Thyroid gland (tissue), 4 donors: ENCODE data around the gene RPL28. TPM values are rescaled to one million over a fixed set of nuclear protein-coding genes. Genes with fewer than 3 reads are reported as not detected.

Source experiments
- DNase-seq, 2 donors: peaks; one replicate each; pipeline ENCODE4 v3.0.0-alpha.2; 2019
- H3K27ac ChIP-seq, 3 donors: fragments of 200-600 bp; sonication (generic); 1 replicate in 2 of 3; 2 replicates in 1 of 3; pipeline ENCODE4 v1.5.1; 2016 to 2019; ENCODE audit warnings: mild to moderate bottlenecking in 1 of 3, moderate library complexity in 1 of 3
- H3K27me3 ChIP-seq: fragments of 200-600 bp; sonication (generic); one replicate; pipeline ENCODE4 v1.5.1; 2019
- H3K36me3 ChIP-seq, 2 donors: fragments of 200-600 bp; sonication (generic); one replicate each; pipeline ENCODE4 v1.5.1; 2016 to 2019
- H3K4me1 ChIP-seq, 2 donors: fragments of 200-600 bp; sonication (generic); one replicate each; pipeline ENCODE4 v1.5.1; 2017 to 2019
- H3K4me3 ChIP-seq, 3 donors: fragments of 200-600 bp; sonication (generic); replicated peaks in 1 of 3; 1 replicate in 2 of 3; 2 replicates in 1 of 3; pipeline ENCODE4 v1.5.1; 2016; ENCODE audit warnings: mild to moderate bottlenecking in 1 of 3
- H3K9me3 ChIP-seq: fragments of 200-600 bp; sonication (generic); one replicate; pipeline ENCODE4 v1.5.1; 2017
- POLR2A ChIP-seq, 2 donors: fragments of 450-650 bp; IDR thresholded peaks; one replicate each; pipeline ENCODE4 v1.6.1; 2017; ENCODE audit warnings: antibody characterized with exemption in 2 of 2, mild to moderate bottlenecking in 2 of 2, moderate library complexity in 1 of 2
- whole genome bisulfite sequencing, 2 donors: methylation state at CpG; one replicate each; pipeline ENCODE4 v1.1.5; 2017; 5-methylcytosine and 5-hydroxymethylcytosine counted together
- intact Hi-C: fragments of 100-400 bp; cut with DNase I; formaldehyde crosslinking; loops from one replicate; pipeline ENCODE4 v1.15.1; 2023
- total RNA-seq, 4 donors: library from RNA; depleted of rRNA; stranded (reverse); fragments of >200 nt; gene quantifications; one replicate each; pipeline ENCODE4 v1.2.3, GENCODE V29; 2016
- TF ChIP-seq, protein P1 (sequence below), 6 experiments: fragments of 200-600 bp in 3 of 6; fragments of 450-650 bp in 3 of 6; sonication (generic) in 3 of 6; IDR thresholded peaks; one replicate each; pipeline ENCODE4 v1.5.1; 2016 to 2019; ENCODE audit warnings: antibody characterized with exemption in 6 of 6, mild to moderate bottlenecking in 2 of 6, inconsistent platforms in 1 of 6, moderate library complexity in 1 of 6

Gene RPL28
- total RNA-seq, 4 donors from 2014 or later, result 156 to 404 (median 205) TPM

DNA sequence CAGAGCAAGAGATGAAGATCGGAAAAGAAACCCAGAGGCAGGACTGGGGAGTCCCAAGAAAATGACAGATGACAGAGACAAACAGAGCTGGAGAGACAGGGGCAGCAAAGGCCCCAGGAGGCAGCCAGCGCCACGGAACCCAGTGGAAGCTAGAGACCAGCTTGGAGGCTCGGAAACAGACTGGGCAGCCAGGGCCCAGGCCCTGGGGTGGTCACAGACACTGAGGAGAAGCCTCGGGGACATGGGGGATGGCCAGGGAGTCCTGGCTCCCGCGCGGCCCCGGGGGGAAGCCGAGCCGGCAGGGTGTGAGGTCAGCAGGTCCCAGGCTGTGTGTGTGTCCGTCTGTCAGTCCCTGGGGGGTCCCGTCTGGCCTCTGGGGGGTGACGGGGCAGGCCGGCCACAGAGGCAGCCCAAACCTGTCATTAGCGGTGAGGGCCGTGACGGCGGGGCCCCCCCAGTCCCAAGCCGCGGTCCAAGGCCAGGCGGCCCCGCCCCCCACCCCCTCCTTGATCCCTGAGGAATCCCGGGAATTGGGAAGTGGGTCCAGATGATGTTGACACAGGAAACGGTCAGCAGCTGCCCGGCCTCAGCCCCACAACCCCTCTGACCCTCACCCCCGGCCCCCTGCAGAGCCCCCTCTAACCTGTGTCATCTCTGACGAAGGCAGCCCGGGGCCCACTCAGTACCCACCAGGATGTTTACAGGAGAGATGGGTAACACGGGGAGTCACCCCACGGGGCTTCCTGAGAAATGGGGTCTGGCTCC is 11.6 kb upstream of the RPL28 start:
- no peak for DNase-seq
- intact Hi-C loops, result no loop called here
- H3K27me3 ChIP-seq, result peaks cover 41% of the 10 kb centered on the region
- no peak overlapping the region for H3K4me3 ChIP-seq
- WGBS, 2 donors, result 10 to 11% methylated on average over 14 to 16 of the region's 31 CpGs
- H3K36me3 ChIP-seq, result no peaks in the 10 kb centered on the region
- peaks cover 0 to 14% of the 10 kb centered on the region in 2 donors for H3K4me1 ChIP-seq
- no peaks in the 10 kb centered on the region for H3K9me3 ChIP-seq
- no peak overlapping the region for H3K27ac ChIP-seq
- TF ChIP-seq POLR2A (IDR thresholded peaks at IDR 0.05), result no peak
- TF ChIP-seq, protein P1, sequence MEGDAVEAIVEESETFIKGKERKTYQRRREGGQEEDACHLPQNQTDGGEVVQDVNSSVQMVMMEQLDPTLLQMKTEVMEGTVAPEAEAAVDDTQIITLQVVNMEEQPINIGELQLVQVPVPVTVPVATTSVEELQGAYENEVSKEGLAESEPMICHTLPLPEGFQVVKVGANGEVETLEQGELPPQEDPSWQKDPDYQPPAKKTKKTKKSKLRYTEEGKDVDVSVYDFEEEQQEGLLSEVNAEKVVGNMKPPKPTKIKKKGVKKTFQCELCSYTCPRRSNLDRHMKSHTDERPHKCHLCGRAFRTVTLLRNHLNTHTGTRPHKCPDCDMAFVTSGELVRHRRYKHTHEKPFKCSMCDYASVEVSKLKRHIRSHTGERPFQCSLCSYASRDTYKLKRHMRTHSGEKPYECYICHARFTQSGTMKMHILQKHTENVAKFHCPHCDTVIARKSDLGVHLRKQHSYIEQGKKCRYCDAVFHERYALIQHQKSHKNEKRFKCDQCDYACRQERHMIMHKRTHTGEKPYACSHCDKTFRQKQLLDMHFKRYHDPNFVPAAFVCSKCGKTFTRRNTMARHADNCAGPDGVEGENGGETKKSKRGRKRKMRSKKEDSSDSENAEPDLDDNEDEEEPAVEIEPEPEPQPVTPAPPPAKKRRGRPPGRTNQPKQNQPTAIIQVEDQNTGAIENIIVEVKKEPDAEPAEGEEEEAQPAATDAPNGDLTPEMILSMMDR (IDR thresholded peaks at IDR 0.05), result no peak

DNA sequence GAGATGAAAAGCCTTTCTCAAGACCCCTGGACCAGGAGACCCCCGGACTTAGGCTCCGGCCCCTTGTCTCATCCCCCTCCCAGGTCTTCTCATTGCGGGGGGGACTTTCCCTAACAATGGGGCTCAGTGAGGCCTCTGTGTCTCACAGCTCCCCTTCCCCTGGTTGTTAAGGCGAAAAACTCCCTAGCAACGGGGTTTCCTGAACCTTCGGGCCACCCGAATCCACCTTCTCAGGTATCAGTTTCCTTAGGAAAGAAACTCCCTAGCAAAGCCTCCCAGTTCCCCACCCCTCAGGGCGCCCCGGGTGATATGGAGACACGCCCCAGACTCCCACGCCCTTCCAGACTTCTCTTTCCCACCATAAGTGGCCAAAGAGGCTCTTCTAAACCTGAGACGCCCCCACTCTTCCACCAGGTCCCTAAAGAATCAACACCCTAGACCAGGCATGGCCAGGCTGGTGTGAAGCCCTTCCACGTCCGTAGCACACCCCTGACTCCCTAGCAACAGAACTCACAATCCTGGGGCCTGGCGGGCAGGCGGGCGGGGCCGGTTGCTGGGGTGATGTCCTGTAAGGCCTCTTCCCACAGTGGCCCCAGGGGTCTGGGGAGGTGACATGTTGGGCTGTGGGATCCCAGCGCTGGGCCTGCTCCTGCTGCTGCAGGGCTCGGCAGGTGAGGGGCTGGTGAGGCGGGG is 9.3 kb upstream of the RPL28 start, which contains the start of gene TMEM190:
TMEM190 (plus strand) TSS at position 586 of the 693 bp plus-strand sequence; CDS start at position 614, 28 bp downstream.
- no peak for TF ChIP-seq POLR2A (IDR thresholded peaks at IDR 0.05)
- TF ChIP-seq, protein P1 (IDR thresholded peaks at IDR 0.05), result no peak
- no peak for DNase-seq
- WGBS, 2 donors, result 30 to 32% methylated on average over 16 to 17 of the region's 21 CpGs
- no peaks in the 10 kb centered on the region for H3K36me3 ChIP-seq
- peaks cover 31% of the 10 kb centered on the region for H3K27me3 ChIP-seq
- peaks cover 0 to 5% of the 10 kb centered on the region in 2 donors for H3K4me1 ChIP-seq
- H3K4me3 ChIP-seq, result no peak within 1 kb of the TSS
- intact Hi-C loops, result no loop called here
- H3K9me3 ChIP-seq, result no peaks in the 10 kb centered on the region
- no peak within 1 kb of the TSS for H3K27ac ChIP-seq

DNA sequence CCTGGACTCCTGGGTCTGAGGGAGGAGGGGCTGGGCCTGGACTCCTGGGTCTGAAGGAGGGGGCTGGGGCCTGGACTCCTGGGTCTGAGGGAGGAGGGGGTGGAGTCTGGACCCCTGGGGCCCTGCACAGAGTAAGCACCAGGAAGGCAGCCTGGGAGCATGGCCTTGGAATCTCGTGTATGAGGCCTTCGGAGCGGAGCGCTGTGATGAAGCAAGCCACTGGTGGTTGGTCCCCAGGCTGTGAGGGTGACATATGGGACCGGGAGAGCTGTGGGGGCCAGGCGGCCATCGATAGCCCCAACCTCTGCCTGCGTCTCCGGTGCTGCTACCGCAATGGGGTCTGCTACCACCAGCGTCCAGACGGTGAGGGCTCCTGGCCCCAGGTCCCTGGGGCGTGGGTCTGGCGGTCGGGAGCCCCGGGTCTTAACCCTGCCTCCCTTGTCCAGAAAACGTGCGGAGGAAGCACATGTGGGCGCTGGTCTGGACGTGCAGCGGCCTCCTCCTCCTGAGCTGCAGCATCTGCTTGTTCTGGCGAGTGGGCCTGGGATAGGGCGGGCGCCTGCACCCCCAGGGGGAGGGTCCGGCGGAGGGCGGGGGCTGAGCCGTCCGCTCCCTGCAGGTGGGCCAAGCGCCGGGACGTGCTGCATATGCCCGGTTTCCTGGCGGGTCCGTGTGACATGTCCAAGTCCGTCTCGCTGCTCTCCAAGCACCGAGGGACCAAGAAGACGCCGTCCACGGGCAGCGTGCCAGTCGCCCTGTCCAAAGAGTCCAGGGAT is 8.2 kb upstream of the RPL28 start:
- intact Hi-C loops, result no loop called here
- TF ChIP-seq POLR2A (IDR thresholded peaks at IDR 0.05), result no peak
- TF ChIP-seq, protein P1 (IDR thresholded peaks at IDR 0.05), result no peak
- WGBS, 2 donors, result 14 to 16% methylated on average over 15 to 20 of the region's 43 CpGs
- no peak overlapping the region for H3K4me3 ChIP-seq
- H3K4me1 ChIP-seq, result peaks cover 0 to 5% of the 10 kb centered on the region in 2 donors
- DNase-seq, result peak in 1 of 2 donors; percentile 13
- H3K27me3 ChIP-seq, result peaks cover 25% of the 10 kb centered on the region
- no peaks in the 10 kb centered on the region for H3K36me3 ChIP-seq
- no peaks in the 10 kb centered on the region for H3K9me3 ChIP-seq
- no peak overlapping the region for H3K27ac ChIP-seq

DNA sequence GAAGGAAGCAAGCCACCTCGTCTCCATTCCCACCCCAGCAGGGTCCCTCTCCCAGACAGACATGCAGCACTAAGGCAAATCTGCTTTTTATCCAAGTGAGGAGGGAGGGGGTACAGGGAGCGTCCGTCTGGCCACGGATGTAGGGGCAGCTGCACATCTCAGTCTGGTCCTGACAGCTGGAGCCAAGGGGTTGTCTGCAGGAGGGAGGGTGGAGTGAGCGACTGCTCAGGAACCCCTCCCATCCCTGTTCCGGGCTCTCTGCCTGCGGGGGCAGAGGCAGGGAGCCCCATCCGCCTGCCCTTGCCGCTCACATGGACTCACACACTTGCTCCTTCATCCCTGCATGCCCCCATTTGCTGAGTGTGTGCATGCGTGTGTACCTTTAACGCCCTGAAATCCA is 6.6 kb upstream of the RPL28 start:
- Histone ChIP-seq H3K27ac (no peak overlapping the region), H3K4me1 (peaks cover 8 to 10% of the 10 kb centered on the region in 2 donors), H3K9me3 (no peaks in the 10 kb centered on the region), H3K27me3 (peaks cover 11% of the 10 kb centered on the region), H3K36me3 (no peaks in the 10 kb centered on the region), H3K4me3 (no peak overlapping the region)
- DNase-seq, result no peak
- TF ChIP-seq, protein P1 (IDR thresholded peaks at IDR 0.05), result no peak
- TF ChIP-seq POLR2A (IDR thresholded peaks at IDR 0.05), result no peak
- WGBS, 2 donors, result 60 to 70% methylated on average over 7 to 11 of the region's 11 CpGs
- intact Hi-C loops, result no loop called here
